Fibroblast of lung (primary cell): Measurements from ENCODE around the gene ADARB1. TPM values are rescaled to one million over a fixed set of nuclear protein-coding genes. Genes with fewer than 3 reads are reported as not detected.

Source experiments
- DNase-seq, 2 donors: peaks; one replicate each; pipeline versions ENCODE4 v3.0.0 to v3.0.0-alpha.2; 2010; ENCODE audit warnings: low read depth in 2 of 2
- H2AFZ ChIP-seq: 2 replicates; pipeline ENCODE4 v1.5.1; 2012; ENCODE audit warnings: low read length, control low read depth, inconsistent platforms
- H3K27ac ChIP-seq: 2 replicates; pipeline ENCODE4 v1.5.1; 2011; ENCODE audit warnings: low read length, control low read depth; ENCODE audit not compliant: insufficient read depth
- H3K27me3 ChIP-seq: 2 replicates; pipeline ENCODE4 v1.5.1; 2011; ENCODE audit warnings: mild to moderate bottlenecking, low read length; ENCODE audit not compliant: control insufficient read depth, insufficient read depth
- H3K36me3 ChIP-seq: 2 replicates; pipeline ENCODE4 v1.5.1; 2011; ENCODE audit warnings: low read length; ENCODE audit not compliant: control insufficient read depth, insufficient read depth
- H3K4me1 ChIP-seq: 2 replicates; pipeline ENCODE4 v1.5.1; 2011; ENCODE audit warnings: low read length; ENCODE audit not compliant: control insufficient read depth, insufficient read depth; ENCODE audit errors: extremely low read depth
- H3K4me2 ChIP-seq: 2 replicates; pipeline ENCODE4 v1.5.1; 2011; ENCODE audit warnings: low read length, control low read depth; ENCODE audit not compliant: insufficient read depth; ENCODE audit errors: extremely low read depth
- H3K4me3 ChIP-seq, 4 experiments: fragments of 200-600 bp in 1 of 4; sonication (generic) in 1 of 4; replicated peaks in 1 of 4; 2 replicates each; pipeline ENCODE4 v1.5.1; 2011 to 2016; ENCODE audit warnings: low read length in 4 of 4, low read depth in 3 of 4, mild to moderate bottlenecking in 3 of 4, control low read depth in 2 of 4, inconsistent platforms in 1 of 4, mixed read lengths in 1 of 4; ENCODE audit not compliant: insufficient read depth in 1 of 4; ENCODE audit errors: control extremely low read depth in 1 of 4
- H3K79me2 ChIP-seq: 2 replicates; pipeline ENCODE4 v1.5.1; 2012; ENCODE audit warnings: mild to moderate bottlenecking, low read length, inconsistent platforms; ENCODE audit not compliant: control insufficient read depth, insufficient read depth
- H3K9ac ChIP-seq: 2 replicates; pipeline ENCODE4 v1.5.1; 2011; ENCODE audit warnings: mild to moderate bottlenecking, low read length, control low read depth; ENCODE audit not compliant: insufficient read depth
- H3K9me3 ChIP-seq: 2 replicates; pipeline ENCODE4 v1.5.1; 2012; ENCODE audit warnings: low read depth, low read length; ENCODE audit not compliant: control insufficient read depth, insufficient read depth
- H4K20me1 ChIP-seq: 2 replicates; pipeline ENCODE4 v1.5.1; 2011; ENCODE audit warnings: low read length; ENCODE audit not compliant: control insufficient read depth, insufficient read depth; ENCODE audit errors: extremely low read depth
- EZH2 ChIP-seq: IDR thresholded peaks from 2 replicates; pipeline ENCODE4 v1.5.1; 2012; ENCODE audit warnings: low read length, control low read depth, mild to moderate bottlenecking; ENCODE audit errors: missing control alignments
- polyA plus RNA-seq, 2 donors: library from polyadenylated mRNA; depleted of rRNA in 1 of 2; stranded (reverse) in 1 of 2; unstranded in 1 of 2; fragments of >200 nt; gene quantifications; 2 replicates each; pipeline ENCODE4 v1.2.1, GENCODE V29; 2011 to 2012; ENCODE audit warnings: missing spikeins in 1 of 2
- total RNA-seq: library from RNA; depleted of rRNA; stranded (reverse); fragments of >200 nt; gene quantifications from 2 replicates; pipeline ENCODE4 v1.2.1, GENCODE V29; 2014
- TF ChIP-seq, protein P1 (sequence below), 2 donors: IDR thresholded peaks in 1 of 2; conservative IDR thresholded peaks in 1 of 2; 1 replicate in 1 of 2; 2 replicates in 1 of 2; pipeline ENCODE4 v1.5.1; 2011 to 2012; ENCODE audit warnings: low read length in 2 of 2, control low read depth in 1 of 2, inconsistent platforms in 1 of 2, low read depth in 1 of 2, mild to moderate bottlenecking in 1 of 2

Gene ADARB1
- total and polyA plus RNA-seq, 2 donors (not counting 1 experiment from before 2014, with no cell fraction given), result 20.2 to 25.3 TPM

DNA sequence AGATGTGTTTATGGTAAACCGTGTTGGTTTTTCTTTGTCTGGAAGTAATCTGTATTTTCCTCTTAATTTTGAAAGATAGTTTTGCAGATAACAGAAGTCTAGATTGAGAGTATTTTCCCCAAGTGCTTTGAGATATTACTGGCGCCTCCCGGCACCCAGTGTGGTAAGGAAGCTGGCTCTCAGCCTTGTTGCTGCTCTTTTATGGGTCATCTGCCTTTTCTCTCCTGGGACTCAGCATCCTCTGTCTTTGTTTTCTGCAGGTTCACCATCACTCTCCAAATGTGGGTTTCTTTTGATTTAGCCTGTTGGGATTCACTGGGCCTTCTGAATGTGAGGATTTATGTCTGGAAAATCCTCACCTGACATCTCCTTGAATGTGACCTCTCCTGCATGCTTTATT is 175.9 kb downstream of the ADARB1 start:
- Histone ChIP-seq H3K27me3 (peaks cover 32% of the 10 kb centered on the region), H3K9ac (no peak overlapping the region), H2AFZ (no peak overlapping the region), H3K4me1 (peaks cover 3% of the 10 kb centered on the region), H4K20me1 (no peaks in the 10 kb centered on the region), H3K79me2 (no peaks in the 10 kb centered on the region), H3K36me3 (no peaks in the 10 kb centered on the region), H3K27ac (no peak overlapping the region), H3K9me3 (no peaks in the 10 kb centered on the region), H3K4me2 (no peak overlapping the region), H3K4me3 (no peak overlapping the region)
- TF ChIP-seq, protein P1, sequence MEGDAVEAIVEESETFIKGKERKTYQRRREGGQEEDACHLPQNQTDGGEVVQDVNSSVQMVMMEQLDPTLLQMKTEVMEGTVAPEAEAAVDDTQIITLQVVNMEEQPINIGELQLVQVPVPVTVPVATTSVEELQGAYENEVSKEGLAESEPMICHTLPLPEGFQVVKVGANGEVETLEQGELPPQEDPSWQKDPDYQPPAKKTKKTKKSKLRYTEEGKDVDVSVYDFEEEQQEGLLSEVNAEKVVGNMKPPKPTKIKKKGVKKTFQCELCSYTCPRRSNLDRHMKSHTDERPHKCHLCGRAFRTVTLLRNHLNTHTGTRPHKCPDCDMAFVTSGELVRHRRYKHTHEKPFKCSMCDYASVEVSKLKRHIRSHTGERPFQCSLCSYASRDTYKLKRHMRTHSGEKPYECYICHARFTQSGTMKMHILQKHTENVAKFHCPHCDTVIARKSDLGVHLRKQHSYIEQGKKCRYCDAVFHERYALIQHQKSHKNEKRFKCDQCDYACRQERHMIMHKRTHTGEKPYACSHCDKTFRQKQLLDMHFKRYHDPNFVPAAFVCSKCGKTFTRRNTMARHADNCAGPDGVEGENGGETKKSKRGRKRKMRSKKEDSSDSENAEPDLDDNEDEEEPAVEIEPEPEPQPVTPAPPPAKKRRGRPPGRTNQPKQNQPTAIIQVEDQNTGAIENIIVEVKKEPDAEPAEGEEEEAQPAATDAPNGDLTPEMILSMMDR (conservative IDR thresholded peaks at IDR 0.05 in 1 of 2, IDR thresholded peaks at IDR 0.05 in 1 of 2; ENCODE audit: low read depth in 1 of 2, low read length in 2 of 2), result no peak
- no peak for TF ChIP-seq EZH2
- no peak for DNase-seq

DNA sequence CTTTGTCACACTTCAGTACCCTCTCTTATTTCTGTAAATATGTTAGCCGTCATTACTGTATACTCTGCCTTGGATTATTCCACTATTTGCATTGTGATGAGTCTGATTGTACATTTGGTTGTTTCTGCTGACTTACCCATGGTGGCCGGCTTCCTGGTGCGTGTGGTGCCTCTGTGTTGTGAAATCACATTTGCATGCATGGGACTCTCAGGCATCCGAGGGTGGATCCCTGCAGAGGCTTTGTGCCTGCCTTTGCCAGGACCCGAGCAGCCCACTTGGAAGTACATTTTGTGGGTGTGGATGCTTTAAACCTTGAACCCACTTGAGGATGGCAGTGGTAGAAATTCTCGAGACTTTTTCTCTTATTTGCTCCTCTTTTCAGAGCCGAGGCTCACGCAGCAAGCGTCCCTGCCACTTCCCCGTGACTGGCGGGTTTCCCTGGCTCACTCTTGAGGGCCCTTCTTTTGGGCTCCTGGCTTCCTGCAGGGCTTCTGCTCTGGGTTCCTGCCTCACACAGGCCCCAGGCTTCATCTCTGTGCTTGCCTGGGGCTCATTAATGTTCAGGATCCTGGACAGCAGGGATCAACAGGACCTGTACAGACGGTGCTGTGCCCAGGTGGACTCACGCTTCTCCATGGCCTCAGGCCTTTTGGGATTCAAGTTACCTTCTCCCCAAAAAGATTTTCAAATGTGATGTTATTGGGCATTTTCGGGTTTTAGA is 176.7 kb downstream of the ADARB1 start:
- Histone ChIP-seq H3K79me2 (no peaks in the 10 kb centered on the region), H3K27me3 (peaks cover 32% of the 10 kb centered on the region), H3K9me3 (no peaks in the 10 kb centered on the region), H2AFZ (no peak overlapping the region), H3K4me3 (no peak overlapping the region), H4K20me1 (no peaks in the 10 kb centered on the region), H3K4me2 (no peak overlapping the region), H3K9ac (no peak overlapping the region), H3K36me3 (no peaks in the 10 kb centered on the region), H3K4me1 (peaks cover 3% of the 10 kb centered on the region), H3K27ac (no peak overlapping the region)
- DNase-seq, result no peak
- no peak for TF ChIP-seq EZH2
- TF ChIP-seq, protein P1 (conservative IDR thresholded peaks at IDR 0.05 in 1 of 2, IDR thresholded peaks at IDR 0.05 in 1 of 2; ENCODE audit: low read depth in 1 of 2, low read length in 2 of 2), result no peak

DNA sequence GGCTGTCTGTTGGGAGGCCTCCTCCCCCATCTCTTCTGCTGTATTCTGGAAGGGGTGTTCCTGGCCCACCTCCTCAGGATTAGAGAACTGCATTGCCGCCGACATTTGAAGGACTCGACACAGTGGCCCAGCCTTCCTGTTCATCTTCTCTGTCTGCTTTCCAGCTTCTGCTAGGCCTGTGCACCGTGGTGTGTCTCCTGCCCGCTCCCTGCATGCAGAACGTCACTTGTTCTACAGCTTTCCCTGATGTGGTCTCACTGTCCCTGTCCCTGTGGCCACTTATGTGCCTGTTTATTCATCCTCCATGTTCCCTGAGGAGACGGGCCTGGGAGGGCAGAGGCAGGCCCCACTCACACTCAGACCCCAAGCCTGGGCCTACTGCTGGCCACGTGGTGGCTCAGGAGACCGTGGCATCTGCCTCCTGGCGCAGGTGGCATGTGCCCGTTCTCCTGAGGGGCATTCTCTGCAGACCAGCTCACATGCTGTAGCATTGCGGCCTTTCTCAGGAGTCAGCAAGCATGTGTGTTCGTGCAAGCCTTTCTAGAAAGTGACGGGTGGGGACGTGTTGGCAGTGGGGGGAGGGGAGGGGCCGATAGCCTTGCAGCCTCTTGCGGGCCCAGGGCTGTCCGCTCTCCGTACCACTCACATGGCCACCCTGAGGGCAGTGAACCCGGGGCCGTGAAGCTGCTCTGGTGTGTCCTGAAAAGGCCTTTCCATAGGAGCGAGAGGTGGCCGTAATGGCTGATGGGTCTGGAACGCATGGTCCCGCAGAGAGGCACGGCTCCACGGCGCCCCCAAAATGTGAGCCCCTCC is 177.5 kb downstream of the ADARB1 start:
- H4K20me1 ChIP-seq, result no peaks in the 10 kb centered on the region
- H3K4me1 ChIP-seq, result peaks cover 3% of the 10 kb centered on the region
- no peaks in the 10 kb centered on the region for H3K9me3 ChIP-seq
- peaks cover 28% of the 10 kb centered on the region for H3K27me3 ChIP-seq
- H3K36me3 ChIP-seq, result no peaks in the 10 kb centered on the region
- no peak for DNase-seq
- no peaks in the 10 kb centered on the region for H3K79me2 ChIP-seq
- TF ChIP-seq EZH2, result no peak
- TF ChIP-seq, protein P1 (conservative IDR thresholded peaks at IDR 0.05 in 1 of 2, IDR thresholded peaks at IDR 0.05 in 1 of 2; ENCODE audit: low read depth in 1 of 2, low read length in 2 of 2), result no peak
- H3K27ac ChIP-seq, result no peak overlapping the region
- H3K9ac ChIP-seq, result no peak overlapping the region
- no peak overlapping the region for H3K4me3 ChIP-seq
- no peak overlapping the region for H2AFZ ChIP-seq
- H3K4me2 ChIP-seq, result no peak overlapping the region
